HAP-1 (cell line): ENCODE measurements around the gene ACAN.

Experiments
- DNase-seq, 2 experiments: peaks; one replicate each; pipeline ENCODE4 v3.0.0-alpha.2; 2016 to 2020; ENCODE audit warnings: low spot score in 2 of 2
- H3K27me3 ChIP-seq: fragments of 250-450 bp; sonication (Bioruptor Pico); 2 replicates; pipeline ENCODE4 v1.5.1; 2020; ENCODE audit warnings: low read depth, mild to moderate bottlenecking, moderate library complexity
- H3K36me3 ChIP-seq: fragments of 250-450 bp; sonication (Bioruptor Pico); replicated peaks from 2 replicates; pipeline ENCODE4 v1.5.1; 2020; ENCODE audit warnings: mild to moderate bottlenecking
- H3K4me1 ChIP-seq: fragments of 250-450 bp; sonication (Bioruptor Pico); 2 replicates; pipeline ENCODE4 v1.5.1; 2020; ENCODE audit warnings: mild to moderate bottlenecking
- H3K4me3 ChIP-seq: fragments of 250-450 bp; sonication (Bioruptor Pico); 2 replicates; pipeline ENCODE4 v1.5.1; 2020; ENCODE audit warnings: mild to moderate bottlenecking, moderate library complexity
- H3K9me3 ChIP-seq: fragments of 250-450 bp; sonication (Bioruptor Pico); 2 replicates; pipeline ENCODE4 v1.5.1; 2020; ENCODE audit warnings: mild to moderate bottlenecking, moderate library complexity
- in situ Hi-C: fragments of 300-500 bp; cut with MboI; formaldehyde crosslinking; loops from 3 replicates; pipeline ENCODE4 v1.14.3; 2020; ENCODE audit warnings: low sequenced_read_pairs, inconsistent platforms, mixed read lengths

ACAN gene

GRCh38 chr15:88803241-88803919 is at the start of gene ACAN:
TSS of gene ACAN (plus strand) at chr15:88803436. CDS start at chr15:88836207, 32,771 bp downstream.
- no peak for DNase-seq
- H3K4me3 ChIP-seq: no peak within 1 kb of the TSS
- peaks cover 70% of the 10 kb centered on the region for H3K27me3 ChIP-seq

GRCh38 chr15:88756521-88756920 is 46.7 kb upstream of the ACAN start:
- no peaks in the 10 kb centered on the region for H3K9me3 ChIP-seq
- DNase-seq: no peak
- H3K4me1 ChIP-seq: no peaks in the 10 kb centered on the region
- no peak overlapping the region for H3K4me3 ChIP-seq
- H3K36me3 ChIP-seq: no peaks in the 10 kb centered on the region
- H3K27me3 ChIP-seq: peaks cover 7% of the 10 kb centered on the region; the same call in 1 of the 2 replicates
- in situ Hi-C loops: no loop called here

More at GRCh38 chr15:88803241-88803919, at the start of gene ACAN:
- Histone ChIP-seq H3K9me3 (no peaks in the 10 kb centered on the region), H3K36me3 (no peaks in the 10 kb centered on the region), H3K4me1 (no peaks in the 10 kb centered on the region)
- in situ Hi-C loops: no loop called here

GRCh38 chr15:88756921-88757320 is 46.3 kb upstream of the ACAN start:
- peaks cover 7% of the 10 kb centered on the region; the same call in 1 of the 2 replicates for H3K27me3 ChIP-seq
- no peak for DNase-seq
- in situ Hi-C loops: no loop called here

DNA sequence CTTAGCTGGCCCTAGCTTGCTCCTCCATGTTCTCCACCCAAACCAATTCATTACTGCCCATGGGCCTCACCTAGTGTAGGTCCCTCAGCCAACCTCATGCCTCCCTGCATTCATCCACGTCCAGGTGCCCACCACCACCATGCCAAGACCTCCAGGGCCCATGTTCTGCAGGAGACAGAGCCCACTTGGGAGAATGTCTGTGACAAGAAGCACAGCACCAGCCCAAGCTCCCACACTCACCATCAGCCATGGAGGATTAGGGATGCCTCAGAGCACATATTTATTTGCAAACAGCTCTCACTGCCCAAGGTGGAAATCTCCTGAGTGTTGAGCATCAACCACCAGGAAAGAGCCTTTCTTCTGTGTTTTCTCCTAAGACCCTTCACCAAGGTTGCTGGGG is 43.4 kb upstream of the ACAN start:
- in situ Hi-C loops: no loop called here
- DNase-seq: no peak
- Histone ChIP-seq H3K27me3 (no peaks in the 10 kb centered on the region; the same call in 1 of the 2 replicates), H3K9me3 (no peaks in the 10 kb centered on the region; the same call in 1 of the 2 replicates), H3K4me3 (no peak overlapping the region), H3K4me1 (no peaks in the 10 kb centered on the region), H3K36me3 (no peaks in the 10 kb centered on the region)

More at GRCh38 chr15:88756921-88757320, 46.3 kb upstream of the ACAN start:
- Histone ChIP-seq H3K4me1 (no peaks in the 10 kb centered on the region), H3K9me3 (no peaks in the 10 kb centered on the region; the same call in 1 of the 2 replicates), H3K4me3 (no peak overlapping the region), H3K36me3 (no peaks in the 10 kb centered on the region)

- no peaks in the 10 kb centered on the region; the same call in 1 of the 2 replicates for H3K9me3 ChIP-seq
- H3K27me3 ChIP-seq: peaks cover 7% of the 10 kb centered on the region; the same call in 1 of the 2 replicates
- no peaks in the 10 kb centered on the region for H3K4me1 ChIP-seq
- DNase-seq: no peak
- in situ Hi-C loops: no loop called here
- no peaks in the 10 kb centered on the region for H3K36me3 ChIP-seq
- H3K4me3 ChIP-seq: no peak overlapping the region
These were observed 38.8 kb upstream of the ACAN start for GRCh38 chr15:88764448-88764847.

DNA sequence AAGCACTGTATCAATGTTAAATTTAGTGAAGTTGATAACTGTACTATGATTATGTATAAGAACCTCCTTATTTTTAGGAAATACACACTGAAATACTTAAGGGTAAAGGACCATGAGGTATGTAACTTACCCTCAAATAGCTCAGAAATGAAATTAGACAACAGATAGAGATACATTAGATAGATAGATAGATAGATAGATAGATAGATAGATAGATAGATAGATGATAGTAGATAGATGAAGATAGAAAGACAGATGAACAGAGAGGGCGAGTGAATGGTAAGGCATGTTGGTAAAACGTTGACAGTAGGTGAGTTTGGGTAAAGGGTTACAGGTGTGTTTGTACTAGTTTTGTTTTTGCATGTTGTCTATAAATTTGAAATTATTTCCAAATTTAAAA is 38.0 kb upstream of the ACAN start:
- no peak overlapping the region for H3K4me3 ChIP-seq
- in situ Hi-C loops: no loop called here
- peaks cover 7% of the 10 kb centered on the region; the same call in 1 of the 2 replicates for H3K27me3 ChIP-seq
- DNase-seq: no peak
- H3K4me1 ChIP-seq: no peaks in the 10 kb centered on the region
- H3K36me3 ChIP-seq: no peaks in the 10 kb centered on the region
- no peaks in the 10 kb centered on the region; the same call in 1 of the 2 replicates for H3K9me3 ChIP-seq

GRCh38 chr15:88769161-88769971 is 33.9 kb upstream of the ACAN start:
- Histone ChIP-seq H3K4me3 (no peak overlapping the region), H3K9me3 (no peaks in the 10 kb centered on the region), H3K36me3 (no peaks in the 10 kb centered on the region), H3K4me1 (no peaks in the 10 kb centered on the region), H3K27me3 (peaks cover 7% of the 10 kb centered on the region; the same call in 1 of the 2 replicates)
- DNase-seq: no peak
- in situ Hi-C loops: no loop called here

DNA sequence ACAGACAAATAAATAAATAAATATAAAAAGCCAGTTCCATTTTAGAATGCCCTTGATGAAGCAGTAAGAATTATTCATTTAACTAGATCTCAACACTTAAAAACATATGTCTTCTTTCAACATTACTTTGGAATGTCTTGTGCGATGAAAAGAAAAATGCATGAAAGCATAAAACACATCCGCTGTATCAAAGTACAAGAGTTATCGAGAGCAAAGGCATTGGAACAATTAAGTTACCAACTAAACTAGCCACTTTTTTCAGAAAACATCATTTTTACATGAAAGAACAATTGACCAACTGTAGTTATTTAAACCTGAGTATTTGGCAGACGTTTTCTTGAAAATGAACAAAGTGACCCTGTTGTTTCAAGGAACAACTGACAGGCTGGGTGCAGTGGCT is 27.5 kb upstream of the ACAN start:
- in situ Hi-C loops: no loop called here

GRCh38 chr15:88776646-88777045 is 26.6 kb upstream of the ACAN start:
- Histone ChIP-seq H3K4me3 (no peak overlapping the region), H3K27me3 (peaks cover 4% of the 10 kb centered on the region; the same call in 1 of the 2 replicates), H3K9me3 (peaks cover 4% of the 10 kb centered on the region; the same call in 1 of the 2 replicates), H3K36me3 (no peaks in the 10 kb centered on the region), H3K4me1 (no peaks in the 10 kb centered on the region)
- in situ Hi-C loops: no loop called here
- no peak for DNase-seq

More for the DNA sequence above, 27.5 kb upstream of the ACAN start:
- H3K9me3 ChIP-seq: peaks cover 4% of the 10 kb centered on the region; the same call in 1 of the 2 replicates
- DNase-seq: no peak
- no peaks in the 10 kb centered on the region for H3K36me3 ChIP-seq
- H3K27me3 ChIP-seq: no peaks in the 10 kb centered on the region; the same call in 1 of the 2 replicates
- no peaks in the 10 kb centered on the region for H3K4me1 ChIP-seq
- no peak overlapping the region for H3K4me3 ChIP-seq

- peaks cover 9% of the 10 kb centered on the region for H3K27me3 ChIP-seq
- H3K36me3 ChIP-seq: no peaks in the 10 kb centered on the region
- H3K9me3 ChIP-seq: peaks cover 4% of the 10 kb centered on the region; the same call in 1 of the 2 replicates
- H3K4me1 ChIP-seq: no peaks in the 10 kb centered on the region
- no peak for DNase-seq
- in situ Hi-C loops: no loop called here
- no peak overlapping the region for H3K4me3 ChIP-seq
These were observed 23.3 kb upstream of the ACAN start for GRCh38 chr15:88779944-88780343.

DNA sequence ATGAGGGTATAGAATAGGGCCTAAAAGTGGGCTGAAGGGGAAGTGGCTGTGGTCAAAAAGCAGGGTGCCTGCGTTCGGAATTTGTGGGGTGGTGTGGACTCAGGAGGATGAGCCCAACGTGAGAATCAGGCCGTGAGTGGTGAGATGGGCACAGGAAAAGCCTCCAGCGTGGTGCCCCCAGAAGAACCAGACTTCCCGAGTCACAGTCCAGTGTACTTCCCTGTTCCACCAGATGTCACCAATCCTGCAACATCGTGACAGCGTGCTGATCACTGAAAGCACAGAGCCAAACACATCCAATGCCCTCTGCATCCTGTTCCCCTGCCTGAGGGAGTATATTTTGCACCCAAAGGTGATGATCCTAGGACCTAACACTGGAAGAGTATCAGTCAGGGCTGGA is 20.8 kb upstream of the ACAN start:
- no peaks in the 10 kb centered on the region for H3K9me3 ChIP-seq
- no peak for DNase-seq
- H3K4me3 ChIP-seq: no peak overlapping the region
- no peaks in the 10 kb centered on the region for H3K4me1 ChIP-seq
- H3K36me3 ChIP-seq: no peaks in the 10 kb centered on the region
- in situ Hi-C loops: no loop called here
- H3K27me3 ChIP-seq: peaks cover 17% of the 10 kb centered on the region

GRCh38 chr15:88785217-88785616 is 18.0 kb upstream of the ACAN start:
- no peak overlapping the region for H3K4me3 ChIP-seq
- H3K27me3 ChIP-seq: peaks cover 17% of the 10 kb centered on the region
- no peak for DNase-seq
- no peaks in the 10 kb centered on the region for H3K9me3 ChIP-seq
- H3K36me3 ChIP-seq: no peaks in the 10 kb centered on the region
- H3K4me1 ChIP-seq: no peaks in the 10 kb centered on the region
- in situ Hi-C loops: no loop called here

GRCh38 chr15:88788036-88788435 is 15.2 kb upstream of the ACAN start:
- H3K36me3 ChIP-seq: no peaks in the 10 kb centered on the region
- H3K4me3 ChIP-seq: no peak overlapping the region
- H3K9me3 ChIP-seq: no peaks in the 10 kb centered on the region
- H3K4me1 ChIP-seq: no peaks in the 10 kb centered on the region
- DNase-seq: no peak
- in situ Hi-C loops: no loop called here
- H3K27me3 ChIP-seq: peaks cover 28% of the 10 kb centered on the region

DNA sequence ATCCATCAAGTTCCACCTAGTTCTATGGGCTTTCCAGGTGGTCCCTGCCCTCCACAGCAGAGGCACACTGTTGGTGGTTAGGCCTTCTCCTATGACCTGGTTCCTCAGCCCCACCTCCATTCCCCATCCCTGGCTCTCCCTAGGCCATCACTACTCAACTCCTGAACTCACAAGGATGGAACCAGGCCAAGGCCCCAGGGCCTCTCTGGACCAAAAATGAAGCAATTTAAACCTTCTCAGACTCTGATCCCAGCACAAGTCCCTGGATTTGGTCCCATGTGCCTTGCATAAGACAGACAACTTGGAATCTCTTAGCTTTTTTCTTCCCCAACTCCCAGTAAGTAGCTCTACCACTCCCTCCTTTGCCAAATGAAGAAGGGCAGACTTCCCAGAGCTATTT is 14.4 kb upstream of the ACAN start:
- H3K36me3 ChIP-seq: no peaks in the 10 kb centered on the region
- in situ Hi-C loops: no loop called here
- peaks cover 35% of the 10 kb centered on the region for H3K27me3 ChIP-seq
- H3K4me3 ChIP-seq: no peak overlapping the region
- DNase-seq: no peak
- no peaks in the 10 kb centered on the region for H3K4me1 ChIP-seq
- H3K9me3 ChIP-seq: no peaks in the 10 kb centered on the region
